Measurements from ENCODE around the gene CTNNA2.

- TF ChIP-seq POLR2A (IDR thresholded peaks at IDR 0.05) (no peak), CTCF (IDR thresholded peaks at IDR 0.05) (no peak), EP300 (IDR thresholded peaks at IDR 0.05) (no peak)
Measured at GRCh38 chr2:80014637-80015036, 501.8 kb downstream of the CTNNA2 start.
